MM.1S (cell line): ENCODE measurements around the gene ARTN.

Experiments
- DNase-seq: peaks from one replicate; pipeline ENCODE4 v3.0.0-alpha.2; 2015
- H2AFZ ChIP-seq: fragments of 300-600 bp; sonication (generic); 2 replicates; pipeline ENCODE4 v1.6.0; 2016; ENCODE audit warnings: antibody characterized with exemption, low read length
- H3F3A ChIP-seq: fragments of 300-600 bp; sonication (generic); 2 replicates; pipeline ENCODE4 v1.6.1; 2016; ENCODE audit warnings: mild to moderate bottlenecking, antibody characterized with exemption, low read length, moderate library complexity, mixed read lengths; ENCODE audit not compliant: insufficient read depth
- H3K27ac ChIP-seq: fragments of 300-600 bp; sonication (generic); 2 replicates; pipeline ENCODE4 v1.5.1; 2016; ENCODE audit warnings: mild to moderate bottlenecking, low read length
- H3K27me3 ChIP-seq: fragments of 300-600 bp; sonication (generic); replicated peaks from 2 replicates; pipeline ENCODE4 v1.6.0; 2016; ENCODE audit warnings: low read length; ENCODE audit not compliant: insufficient read depth
- H3K36me3 ChIP-seq: fragments of 300-600 bp; sonication (generic); replicated peaks from 2 replicates; pipeline ENCODE4 v1.6.1; 2016; ENCODE audit warnings: mild to moderate bottlenecking, low read length, mixed read lengths; ENCODE audit not compliant: insufficient read depth
- H3K4me1 ChIP-seq: fragments of 300-600 bp; sonication (generic); 2 replicates; pipeline ENCODE4 v1.6.1; 2016; ENCODE audit warnings: low read length, mixed read lengths
- H3K4me2 ChIP-seq: fragments of 300-600 bp; sonication (generic); 2 replicates; pipeline ENCODE4 v1.6.0; 2016; ENCODE audit warnings: low read depth, low read length
- H3K4me3 ChIP-seq: fragments of 300-600 bp; sonication (generic); 2 replicates; pipeline ENCODE4 v1.5.1; 2016; ENCODE audit warnings: low read length, mixed read lengths
- H3K79me2 ChIP-seq: fragments of 300-600 bp; sonication (generic); 2 replicates; pipeline ENCODE4 v1.6.1; 2016; ENCODE audit warnings: mixed run types, low read length, mixed read lengths
- H3K9ac ChIP-seq: fragments of 300-600 bp; sonication (generic); 2 replicates; pipeline ENCODE4 v1.6.1; 2016; ENCODE audit warnings: low read length, mixed read lengths
- H3K9me2 ChIP-seq: fragments of 300-600 bp; sonication (generic); replicated peaks from 2 replicates; pipeline ENCODE4 v1.6.1; 2016; ENCODE audit warnings: mild to moderate bottlenecking, low read length, mixed read lengths; ENCODE audit not compliant: insufficient read depth
- H3K9me3 ChIP-seq: fragments of 300-600 bp; sonication (generic); replicated peaks from 2 replicates; pipeline ENCODE4 v1.6.1; 2016; ENCODE audit warnings: mild to moderate bottlenecking, low read length, mixed read lengths; ENCODE audit not compliant: insufficient read depth
- H4K20me1 ChIP-seq: fragments of 300-600 bp; sonication (generic); 2 replicates; pipeline ENCODE4 v1.6.1; 2016; ENCODE audit warnings: mild to moderate bottlenecking, low read length, moderate library complexity, mixed read lengths; ENCODE audit not compliant: insufficient read depth
- EZH2 ChIP-seq: fragments of 300-600 bp; sonication (generic); optimal IDR thresholded peaks from 2 replicates; pipeline ENCODE3; 2017; ENCODE audit warnings: low read depth, mild to moderate bottlenecking, antibody characterized with exemption, low read length, mixed read lengths
- EZH2phosphoT487 ChIP-seq: fragments of 300-600 bp; sonication (generic); IDR thresholded peaks from 2 replicates; pipeline ENCODE4 v1.6.1; 2018; ENCODE audit warnings: antibody characterized with exemption, low read length
- TF ChIP-seq, protein P1 (sequence below): fragments of 300-600 bp; sonication (generic); IDR thresholded peaks from 2 replicates; pipeline ENCODE4 v1.5.1; 2016; ENCODE audit warnings: antibody characterized with exemption, low read length, mixed read lengths

ARTN gene

DNA sequence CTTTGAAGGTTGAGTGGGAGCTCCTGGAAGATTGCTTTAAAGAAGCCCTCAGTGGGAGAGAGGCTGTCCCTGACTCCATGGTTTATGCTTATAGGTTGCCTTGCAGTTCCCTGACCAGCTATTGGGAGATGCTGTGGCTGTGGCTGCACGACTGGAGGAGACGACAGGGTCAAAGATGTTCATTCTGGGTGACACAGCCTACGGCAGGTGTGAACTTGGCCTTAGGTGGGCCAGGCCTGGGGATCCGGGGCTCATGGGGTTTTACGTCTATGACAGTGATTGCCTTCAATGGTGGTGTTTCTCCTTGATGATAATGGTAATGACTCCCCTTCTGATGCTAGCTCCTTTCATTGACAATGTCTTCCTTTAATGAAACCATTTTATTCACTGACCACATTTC is 36.9 kb downstream of the ARTN start:
- Histone ChIP-seq H3K9me3 (no peaks in the 10 kb centered on the region), H4K20me1 (no peaks in the 10 kb centered on the region), H3K9me2 (no peaks in the 10 kb centered on the region), H3K27ac (no peak overlapping the region), H3K27me3 (no peaks in the 10 kb centered on the region), H3K9ac (peak overlapping the region; percentile 88), H3K79me2 (peaks cover 29% of the 10 kb centered on the region), H3K4me1 (peaks cover 20% of the 10 kb centered on the region), H3F3A (peaks cover 14% of the 10 kb centered on the region), H3K36me3 (no peaks in the 10 kb centered on the region), H3K4me2 (peak overlapping the region; percentile 99), H3K4me3 (peak overlapping the region; percentile 99), H2AFZ (peak overlapping the region; percentile 92; the same call in 1 of the 2 replicates)
- TF ChIP-seq, protein P1, sequence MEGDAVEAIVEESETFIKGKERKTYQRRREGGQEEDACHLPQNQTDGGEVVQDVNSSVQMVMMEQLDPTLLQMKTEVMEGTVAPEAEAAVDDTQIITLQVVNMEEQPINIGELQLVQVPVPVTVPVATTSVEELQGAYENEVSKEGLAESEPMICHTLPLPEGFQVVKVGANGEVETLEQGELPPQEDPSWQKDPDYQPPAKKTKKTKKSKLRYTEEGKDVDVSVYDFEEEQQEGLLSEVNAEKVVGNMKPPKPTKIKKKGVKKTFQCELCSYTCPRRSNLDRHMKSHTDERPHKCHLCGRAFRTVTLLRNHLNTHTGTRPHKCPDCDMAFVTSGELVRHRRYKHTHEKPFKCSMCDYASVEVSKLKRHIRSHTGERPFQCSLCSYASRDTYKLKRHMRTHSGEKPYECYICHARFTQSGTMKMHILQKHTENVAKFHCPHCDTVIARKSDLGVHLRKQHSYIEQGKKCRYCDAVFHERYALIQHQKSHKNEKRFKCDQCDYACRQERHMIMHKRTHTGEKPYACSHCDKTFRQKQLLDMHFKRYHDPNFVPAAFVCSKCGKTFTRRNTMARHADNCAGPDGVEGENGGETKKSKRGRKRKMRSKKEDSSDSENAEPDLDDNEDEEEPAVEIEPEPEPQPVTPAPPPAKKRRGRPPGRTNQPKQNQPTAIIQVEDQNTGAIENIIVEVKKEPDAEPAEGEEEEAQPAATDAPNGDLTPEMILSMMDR: no peak
- TF ChIP-seq EZH2phosphoT487: no peak
- no peak for TF ChIP-seq EZH2
- no peak for DNase-seq

DNA sequence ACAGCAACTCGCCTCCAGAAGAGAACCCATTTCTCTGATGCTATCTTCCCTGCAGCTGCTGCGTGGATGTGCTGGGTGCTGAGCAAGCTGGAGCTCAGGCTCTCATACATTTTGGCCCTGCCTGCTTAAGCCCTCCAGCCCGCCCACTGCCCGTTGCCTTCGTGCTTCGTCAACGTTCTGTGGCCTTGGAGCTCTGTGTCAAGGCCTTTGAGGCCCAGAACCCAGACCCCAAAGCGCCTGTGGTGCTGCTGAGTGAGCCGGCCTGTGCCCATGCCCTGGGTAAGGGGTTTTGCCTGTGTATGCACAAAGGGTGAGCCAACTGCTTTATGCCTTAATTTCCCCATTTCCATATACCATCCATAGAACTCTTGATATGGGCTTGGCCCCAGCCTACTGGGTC is 37.3 kb downstream of the ARTN start:
- Histone ChIP-seq H4K20me1 (no peaks in the 10 kb centered on the region), H3K9me3 (no peaks in the 10 kb centered on the region), H2AFZ (no peak overlapping the region), H3K79me2 (peaks cover 33% of the 10 kb centered on the region), H3K27me3 (no peaks in the 10 kb centered on the region), H3K9me2 (no peaks in the 10 kb centered on the region), H3F3A (peaks cover 14% of the 10 kb centered on the region), H3K9ac (peak overlapping the region; percentile 88; the same call in 1 of the 2 replicates), H3K4me3 (peak overlapping the region; percentile 99), H3K27ac (no peak overlapping the region), H3K36me3 (no peaks in the 10 kb centered on the region), H3K4me1 (peaks cover 22% of the 10 kb centered on the region), H3K4me2 (peak overlapping the region; percentile 99)
- TF ChIP-seq EZH2phosphoT487 (no peak), EZH2 (no peak)
- TF ChIP-seq, protein P1: no peak
- no peak for DNase-seq

DNA sequence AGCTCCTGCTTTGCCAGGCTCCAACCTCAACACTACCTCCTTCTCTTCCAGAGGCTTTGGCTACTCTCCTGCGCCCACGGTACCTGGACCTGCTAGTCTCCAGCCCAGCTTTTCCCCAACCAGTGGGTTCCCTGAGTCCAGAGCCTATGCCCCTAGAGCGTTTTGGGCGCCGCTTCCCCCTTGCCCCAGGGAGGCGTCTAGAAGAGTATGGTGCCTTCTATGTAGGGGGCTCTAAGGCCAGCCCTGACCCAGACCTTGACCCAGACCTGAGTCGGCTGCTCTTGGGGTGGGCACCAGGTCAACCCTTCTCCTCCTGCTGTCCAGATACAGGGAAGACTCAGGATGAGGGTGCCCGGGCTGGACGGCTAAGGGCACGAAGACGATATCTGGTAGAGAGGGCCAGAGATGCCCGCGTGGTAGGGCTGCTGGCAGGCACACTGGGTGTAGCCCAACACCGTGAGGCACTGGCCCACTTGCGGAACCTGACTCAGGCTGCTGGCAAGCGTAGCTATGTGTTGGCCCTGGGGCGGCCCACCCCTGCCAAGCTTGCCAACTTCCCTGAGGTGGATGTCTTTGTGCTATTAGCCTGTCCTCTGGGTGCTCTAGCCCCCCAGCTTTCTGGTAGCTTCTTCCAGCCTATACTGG is 37.9 kb downstream of the ARTN start:
- no peaks in the 10 kb centered on the region for H3K9me3 ChIP-seq
- peaks cover 38% of the 10 kb centered on the region for H3K79me2 ChIP-seq
- peak overlapping the region; percentile 99 for H3K4me2 ChIP-seq
- H3K4me1 ChIP-seq: peaks cover 27% of the 10 kb centered on the region
- H3K9ac ChIP-seq: no peak overlapping the region
- H4K20me1 ChIP-seq: peaks cover 3% of the 10 kb centered on the region; the same call in 1 of the 2 replicates
- no peak overlapping the region for H3K27ac ChIP-seq
- no peaks in the 10 kb centered on the region for H3K36me3 ChIP-seq
- H3K27me3 ChIP-seq: no peaks in the 10 kb centered on the region
- H2AFZ ChIP-seq: no peak overlapping the region
- H3F3A ChIP-seq: peaks cover 14% of the 10 kb centered on the region
- no peak for TF ChIP-seq EZH2
- no peak for TF ChIP-seq EZH2phosphoT487
- TF ChIP-seq, protein P1: no peak
- no peak for DNase-seq
- no peak overlapping the region for H3K4me3 ChIP-seq
- no peaks in the 10 kb centered on the region for H3K9me2 ChIP-seq
